Myocyte (in vitro differentiated cells): ENCODE results near the gene PCIF1. TPM values are rescaled to one million over a fixed set of nuclear protein-coding genes. Genes with fewer than 3 reads are reported as not detected.

Experiments used
- DNase-seq: peaks from one replicate; pipeline ENCODE4 v3.0.0-alpha.2; 2012; ENCODE audit warnings: low read depth
- total RNA-seq: library from RNA; depleted of rRNA; stranded (reverse); fragments of >200 nt; gene quantifications from 2 replicates; pipeline ENCODE4 v1.2.3, GENCODE V29; 2014

Gene PCIF1
- total RNA-seq, 1 donor from 2014 or later, result 16.0 TPM

DNA sequence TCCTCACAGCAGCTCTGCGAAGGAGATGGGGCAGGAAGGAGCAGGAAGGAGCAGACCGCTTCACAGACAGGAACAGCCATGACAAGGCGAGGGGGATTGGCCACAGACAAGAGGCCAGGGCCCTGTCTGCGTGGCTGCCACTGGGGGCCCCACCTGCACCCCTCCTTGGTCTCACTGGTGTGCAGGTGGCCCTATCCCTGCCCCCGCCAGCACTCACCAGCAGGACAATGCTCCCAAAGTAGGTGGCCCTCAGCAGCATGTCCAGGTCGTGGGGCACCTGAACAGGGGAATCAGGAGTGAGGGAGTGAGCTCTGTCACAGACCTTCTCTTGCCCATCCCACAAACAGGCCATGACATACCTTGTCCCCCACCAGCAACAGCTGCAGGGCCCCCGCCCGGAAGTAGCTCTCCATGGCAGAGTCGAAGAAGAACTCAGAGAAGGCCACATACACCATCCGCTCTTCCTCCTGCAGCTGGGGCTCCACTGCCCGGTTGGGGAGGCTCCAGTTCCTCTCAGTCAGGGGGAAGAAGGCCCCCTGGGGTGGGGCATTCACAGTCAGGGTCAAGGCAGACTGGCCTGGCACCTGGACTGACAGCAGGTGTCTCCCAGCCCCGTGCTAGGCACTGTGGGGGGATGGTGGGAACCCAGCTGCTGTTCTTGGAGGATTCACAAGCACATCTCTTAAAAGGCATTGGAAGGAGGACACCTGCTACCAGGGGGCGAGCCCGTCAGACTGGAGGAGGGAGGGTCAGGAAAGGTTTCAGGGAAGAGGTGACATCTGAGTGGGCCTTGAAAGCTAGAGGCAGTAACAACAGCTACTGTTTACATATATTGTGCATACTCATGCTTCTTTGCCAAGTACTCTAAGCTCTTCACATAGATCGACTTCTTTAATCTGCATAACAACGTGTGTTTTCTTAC is 29.6 kb upstream of the PCIF1 start:
- DNase-seq, result peak; percentile 52

DNA sequence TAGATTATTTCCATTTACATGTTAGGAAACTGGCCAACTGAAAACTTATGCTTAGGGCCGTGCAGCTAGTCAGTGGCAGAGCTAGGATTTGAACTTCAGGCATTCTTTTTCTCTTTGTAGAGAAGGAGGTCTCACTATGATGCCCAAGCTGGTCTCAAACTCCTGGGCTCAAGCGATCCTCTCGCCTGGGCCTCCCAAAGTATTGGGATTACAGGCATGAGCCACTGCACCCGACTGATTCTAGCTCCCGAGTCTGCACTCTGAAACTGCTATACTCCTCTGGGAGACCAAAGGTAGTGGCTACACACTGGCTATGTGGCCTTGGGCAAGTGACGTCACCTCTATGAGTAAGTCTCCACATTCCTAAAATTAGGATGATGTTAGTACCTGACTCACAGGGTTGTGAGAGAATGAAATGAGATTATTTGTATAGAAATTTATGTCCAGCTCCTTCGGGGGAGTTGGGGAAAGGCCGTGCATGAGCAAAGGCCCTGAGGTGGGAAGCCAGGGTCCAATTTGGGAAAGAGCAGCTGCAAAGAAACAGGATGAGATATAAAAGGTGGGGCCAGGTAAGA is 28.9 kb upstream of the PCIF1 start:
- DNase-seq, result no peak

DNA sequence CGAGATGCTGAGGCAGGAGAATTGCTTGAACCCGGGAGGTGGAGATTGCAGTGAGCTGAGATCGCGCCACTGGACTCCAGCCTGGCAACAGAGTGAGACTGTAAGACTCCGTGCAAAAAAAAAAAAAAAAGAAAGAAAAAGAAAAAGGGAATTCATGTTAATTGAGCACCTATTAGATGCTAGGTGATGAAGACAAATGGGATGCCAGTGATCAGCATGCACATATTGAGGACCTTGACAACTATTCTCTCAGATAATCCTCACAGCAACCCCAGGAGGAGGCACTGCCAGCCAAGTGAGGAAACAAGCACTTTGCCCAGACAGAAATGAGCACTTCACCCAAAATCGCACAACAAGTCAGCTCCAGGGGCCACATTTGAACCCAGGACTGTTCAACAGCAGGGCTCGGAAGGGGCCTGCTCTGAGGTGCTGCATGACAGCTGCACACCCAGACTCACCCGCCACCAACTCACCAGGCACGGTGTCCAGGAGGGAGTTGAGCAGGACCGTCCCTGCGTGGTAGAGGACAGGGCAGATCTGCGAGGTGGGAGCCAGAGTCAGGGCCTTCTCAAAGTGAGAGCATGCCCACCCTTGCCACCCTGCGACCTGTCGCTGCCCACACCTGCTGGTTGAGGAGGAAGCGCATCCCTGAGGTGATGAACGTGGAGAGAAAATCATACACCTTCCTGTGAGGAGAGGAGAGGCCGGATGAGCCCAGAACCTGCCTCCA is 27.1 kb upstream of the PCIF1 start:
- DNase-seq, result no peak

DNA sequence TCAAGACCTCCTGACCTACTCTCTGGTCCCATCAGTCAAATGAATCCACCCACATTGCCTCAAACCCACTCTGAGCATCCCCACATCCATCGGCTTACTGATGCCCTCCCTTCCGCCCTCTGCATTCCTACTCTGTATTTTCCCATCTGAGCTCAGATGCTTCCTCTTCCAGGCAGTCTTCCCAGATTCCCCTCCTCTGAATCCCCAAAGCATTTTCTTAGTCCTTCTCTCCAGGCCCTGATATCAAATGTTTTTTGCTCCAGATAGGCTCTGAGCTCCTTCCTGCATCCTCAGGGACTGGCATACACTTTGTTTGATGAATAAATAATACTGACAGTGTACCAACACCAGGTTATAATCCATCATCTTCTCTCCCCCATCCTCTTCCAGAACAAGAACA is 26.4 kb upstream of the PCIF1 start:
- no peak for DNase-seq

DNA sequence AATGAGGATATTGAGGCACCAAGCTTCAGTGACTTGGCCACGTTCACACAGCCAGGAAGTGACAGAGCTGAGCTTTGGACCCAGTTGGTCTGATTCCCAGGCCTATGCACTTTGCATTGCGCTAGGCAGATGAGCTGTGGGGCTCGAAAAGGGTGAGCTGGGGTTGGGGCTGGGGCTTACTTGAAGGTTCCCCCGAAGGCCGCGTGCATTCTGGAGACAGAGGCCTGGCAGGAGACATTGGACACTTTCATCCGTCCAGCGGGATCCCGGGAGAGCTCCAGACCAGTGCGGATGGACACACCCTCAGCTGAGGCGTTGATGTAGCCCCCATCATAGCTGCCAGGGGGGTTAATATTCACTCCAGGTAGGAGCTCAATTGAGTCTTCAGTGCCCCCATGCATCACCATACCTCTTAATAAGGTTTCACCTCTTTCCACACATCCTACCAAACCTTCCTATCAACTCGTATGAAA is 25.1 kb upstream of the PCIF1 start:
- no peak for DNase-seq

DNA sequence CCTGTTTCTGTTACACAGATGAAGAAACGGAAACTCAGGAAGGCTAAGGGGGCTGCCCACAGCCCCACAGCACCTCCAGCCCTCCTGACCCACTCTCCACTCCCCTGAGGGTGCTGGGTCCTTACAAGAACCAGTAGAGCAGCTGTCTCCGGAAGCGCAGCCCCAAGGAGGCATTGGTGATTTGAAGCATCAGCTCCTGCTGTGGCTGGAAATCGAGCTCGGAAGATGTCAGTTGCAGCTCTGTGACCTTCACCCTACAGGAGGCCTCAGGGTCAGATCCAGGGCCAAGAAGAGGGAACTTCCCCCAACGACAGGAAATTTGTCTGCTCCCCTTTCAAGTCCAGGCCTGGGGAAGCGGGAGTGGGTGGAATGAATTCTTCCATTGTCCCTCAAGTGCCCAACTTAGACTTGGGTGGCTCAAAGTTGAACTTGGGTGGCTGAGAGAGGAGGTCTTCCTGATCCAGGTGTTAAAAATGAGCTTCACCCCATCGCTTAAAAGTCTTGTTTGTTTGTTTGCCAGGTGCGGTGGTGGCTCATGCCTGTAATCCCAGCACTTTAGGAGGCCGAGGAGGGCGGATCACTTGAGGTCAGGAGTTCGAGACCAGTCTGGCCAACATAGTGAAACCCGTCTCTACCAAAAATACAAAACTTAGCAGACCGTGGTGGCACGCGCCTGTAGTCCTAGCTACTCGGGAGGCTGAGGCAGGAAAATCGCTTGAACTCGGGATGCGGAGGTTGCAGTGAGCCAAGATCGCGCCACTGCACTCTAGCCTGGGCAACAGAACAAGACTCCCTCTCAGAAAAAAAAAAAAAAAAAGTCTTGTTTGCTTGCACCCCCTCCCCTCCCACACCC is 24.4 kb upstream of the PCIF1 start:
- no peak for DNase-seq

DNA sequence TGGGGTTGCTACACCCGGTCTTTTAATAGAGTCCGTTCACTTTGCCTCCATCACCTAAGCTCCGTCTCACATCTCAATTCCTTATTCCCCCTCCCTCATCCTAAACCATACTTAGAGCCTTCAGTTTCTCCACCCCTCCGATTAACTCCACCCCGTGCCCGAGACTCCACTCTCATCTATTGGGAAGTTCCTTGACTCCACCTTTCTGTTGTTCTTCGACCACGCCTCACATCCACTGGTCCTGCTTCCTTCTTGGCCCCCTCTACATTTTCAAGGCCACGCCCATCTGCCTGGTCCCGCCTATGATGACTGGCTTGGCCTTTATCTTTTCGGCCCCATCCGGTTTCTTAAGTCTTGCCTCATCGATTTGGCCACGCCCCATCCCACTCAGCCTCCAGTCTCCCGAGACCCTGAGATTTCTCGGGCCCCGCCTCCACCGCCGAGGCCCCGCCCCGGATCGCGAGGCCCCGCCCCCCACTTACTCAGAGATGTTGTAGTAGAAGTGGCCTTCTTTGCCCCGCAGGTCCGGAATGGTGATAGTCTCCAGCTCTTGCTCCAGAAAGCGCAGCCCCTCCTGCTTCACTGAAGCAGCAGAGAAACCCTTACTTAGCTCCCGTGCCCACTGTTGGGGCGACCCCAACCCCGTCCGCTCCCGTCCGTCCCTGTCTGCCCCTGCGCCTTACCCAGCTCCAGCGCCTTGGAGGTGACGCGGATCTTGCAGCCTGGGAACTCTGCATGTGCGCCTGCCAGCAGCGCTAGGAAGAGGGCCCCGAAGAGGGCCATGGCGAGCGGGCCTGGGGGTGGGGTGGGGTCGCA is 23.6 kb upstream of the PCIF1 start:
- peak; percentile 77 for DNase-seq

DNA sequence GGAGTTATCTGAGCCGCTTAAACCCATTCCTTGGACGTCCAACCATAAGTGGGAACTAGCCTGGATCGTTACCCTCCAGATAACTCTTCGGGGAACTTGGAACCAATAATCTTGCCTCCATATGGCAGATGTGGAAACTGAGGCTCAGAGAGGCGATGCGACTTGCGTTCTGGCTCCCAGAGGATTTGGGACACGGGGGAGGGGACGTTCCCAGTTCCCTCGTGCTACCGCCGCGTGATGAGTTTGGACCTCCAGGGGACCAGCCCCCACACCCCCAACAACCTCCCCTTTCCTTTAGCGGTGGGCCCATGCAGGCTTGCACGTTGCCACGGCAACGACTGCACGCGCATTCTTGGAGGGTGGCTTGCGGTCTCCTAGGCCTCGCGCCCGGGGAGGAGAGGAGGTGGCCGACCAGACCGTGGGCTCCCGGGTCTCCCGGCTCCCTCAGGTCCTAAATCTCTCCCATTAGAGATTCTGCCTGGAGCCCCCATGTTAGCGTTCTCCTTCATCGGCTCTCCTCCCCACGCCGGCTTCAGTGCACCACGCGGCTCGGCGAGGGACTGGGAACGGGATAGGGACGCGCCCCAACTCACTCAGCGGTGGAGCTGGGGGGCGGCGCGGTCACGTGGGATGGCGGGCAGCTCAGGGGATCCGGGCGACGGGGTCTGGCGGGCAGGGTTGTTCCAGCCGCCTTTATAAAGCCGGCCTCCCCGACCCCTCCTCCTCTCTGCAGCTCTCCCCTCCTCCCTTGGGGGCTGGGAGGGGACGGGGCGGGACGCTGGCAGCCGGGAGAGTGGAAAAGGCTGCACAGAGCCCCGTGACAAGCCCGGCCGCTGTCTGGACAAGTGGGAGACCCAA is 22.8 kb upstream of the PCIF1 start, which contains the start of gene PLTP:
PLTP (minus strand) TSS at position 670 of the 858 bp plus-strand sequence. CDS start 703 bp downstream, outside the sequence.
- peak; percentile 58 for DNase-seq

DNA sequence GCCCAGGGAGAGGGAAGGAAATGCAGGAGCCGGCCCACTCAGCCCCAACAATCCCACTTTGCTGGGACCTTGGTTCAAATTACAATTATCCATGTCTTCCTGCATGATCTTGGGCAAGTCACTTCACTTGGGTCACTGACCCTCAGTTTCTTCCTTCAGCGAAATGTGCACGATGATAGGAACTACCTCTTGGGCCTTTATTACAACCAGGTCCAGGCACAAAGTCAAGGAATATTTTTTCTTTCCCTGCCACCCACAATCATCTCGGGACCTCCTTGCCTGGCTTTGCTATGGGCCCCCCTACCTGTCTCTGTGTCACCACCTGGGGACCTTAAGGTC is 22.2 kb upstream of the PCIF1 start:
- DNase-seq, result no peak

DNA sequence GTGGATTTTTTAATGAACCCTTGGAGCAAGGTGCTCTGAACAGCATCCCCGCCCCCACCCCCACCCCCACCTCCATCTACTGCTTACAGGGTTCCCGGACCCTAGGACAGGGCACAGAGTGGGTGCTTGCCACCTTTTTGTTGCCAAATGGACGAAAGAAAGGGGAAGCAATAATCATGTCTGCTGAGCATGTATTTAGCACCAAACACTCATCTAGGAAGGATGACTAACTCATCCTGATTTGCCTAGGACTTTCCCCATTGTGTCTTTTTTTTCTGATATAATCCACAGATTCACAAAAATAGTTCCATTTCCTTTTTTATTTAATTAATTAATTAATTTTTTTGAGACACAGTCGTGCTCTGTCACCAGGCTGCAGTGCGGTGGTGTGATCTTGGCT is 21.4 kb upstream of the PCIF1 start:
- no peak for DNase-seq

DNA sequence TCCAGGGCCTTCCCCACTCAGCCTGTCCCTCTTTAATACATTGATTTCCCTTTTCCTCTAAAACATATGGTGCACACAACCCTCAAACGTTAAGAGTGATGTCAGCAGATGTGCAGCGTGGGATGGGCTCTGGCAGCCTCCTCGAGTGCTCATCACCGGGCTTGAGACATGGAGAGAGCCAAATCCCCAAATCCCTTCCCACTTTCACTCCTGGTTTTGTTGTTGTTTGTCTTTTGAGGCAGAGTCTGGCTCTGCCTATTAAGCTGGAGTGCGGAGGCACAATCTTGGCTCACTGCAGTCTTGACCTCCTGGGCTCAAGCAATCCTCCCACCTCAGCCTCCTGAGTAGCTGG is 16.7 kb upstream of the PCIF1 start:
- peak; percentile 62 for DNase-seq

DNA sequence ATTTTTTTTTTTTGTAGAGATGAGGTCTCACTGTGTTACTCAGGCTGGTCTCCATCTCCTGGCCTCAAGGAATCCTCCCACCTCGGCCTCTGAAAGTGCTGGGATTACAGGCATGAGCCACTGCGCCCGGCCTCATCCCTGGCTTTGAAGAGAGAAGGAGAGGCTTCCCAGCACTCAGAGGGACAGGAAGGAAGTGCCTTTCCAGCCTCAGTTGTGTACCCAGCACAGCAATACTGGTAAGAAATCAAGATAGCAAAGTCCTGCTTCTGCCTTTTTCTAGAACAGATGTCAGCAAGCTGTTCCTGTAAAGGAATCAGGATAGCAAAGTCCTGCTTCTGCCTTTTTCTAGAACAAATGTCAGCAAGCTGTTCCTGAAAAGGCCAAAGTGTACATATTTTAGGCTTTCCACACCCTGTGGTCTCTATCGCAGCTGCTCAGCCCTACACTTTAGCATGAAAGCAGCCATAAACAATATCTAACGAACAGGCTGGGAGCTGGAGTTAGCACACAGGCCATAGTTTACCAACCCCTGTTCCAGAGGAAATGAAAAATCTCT is 16.2 kb upstream of the PCIF1 start:
- peak; percentile 45 for DNase-seq

DNA sequence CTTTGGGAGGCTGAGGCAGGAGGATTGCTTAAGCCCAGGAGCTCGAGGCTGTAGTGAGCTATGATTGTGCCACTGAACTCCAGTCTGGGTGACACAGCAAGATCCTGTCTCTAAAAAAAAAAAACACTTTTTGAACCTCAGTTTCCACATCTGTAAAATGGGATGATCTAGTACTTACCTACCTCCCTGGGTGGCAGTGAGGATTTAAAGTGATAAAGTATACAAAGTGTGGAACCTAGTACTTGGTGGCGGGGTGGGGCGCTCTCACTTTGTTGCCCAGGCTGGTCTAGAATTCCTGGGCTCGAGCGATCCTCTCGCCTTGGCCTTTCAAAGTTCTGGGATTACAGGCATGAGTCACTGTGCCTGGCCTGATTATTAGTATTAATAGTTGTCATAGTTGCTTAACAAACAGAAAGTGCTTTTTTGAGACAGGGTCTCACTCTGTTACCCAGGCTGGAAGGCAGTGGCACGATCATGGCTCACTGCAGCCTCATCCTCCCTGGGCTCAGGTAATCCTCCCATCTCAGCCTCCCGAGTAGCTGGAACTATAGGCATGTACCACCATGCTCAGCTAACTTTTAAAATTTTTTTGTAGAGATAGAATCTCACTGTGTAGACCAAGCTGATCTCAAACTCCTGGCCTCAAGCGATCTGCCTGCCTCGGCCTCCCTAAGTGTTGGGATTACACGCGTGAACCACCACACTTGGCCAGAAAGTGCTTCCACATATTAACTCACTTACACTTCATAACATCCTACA is 15.5 kb upstream of the PCIF1 start:
- no peak for DNase-seq

DNA sequence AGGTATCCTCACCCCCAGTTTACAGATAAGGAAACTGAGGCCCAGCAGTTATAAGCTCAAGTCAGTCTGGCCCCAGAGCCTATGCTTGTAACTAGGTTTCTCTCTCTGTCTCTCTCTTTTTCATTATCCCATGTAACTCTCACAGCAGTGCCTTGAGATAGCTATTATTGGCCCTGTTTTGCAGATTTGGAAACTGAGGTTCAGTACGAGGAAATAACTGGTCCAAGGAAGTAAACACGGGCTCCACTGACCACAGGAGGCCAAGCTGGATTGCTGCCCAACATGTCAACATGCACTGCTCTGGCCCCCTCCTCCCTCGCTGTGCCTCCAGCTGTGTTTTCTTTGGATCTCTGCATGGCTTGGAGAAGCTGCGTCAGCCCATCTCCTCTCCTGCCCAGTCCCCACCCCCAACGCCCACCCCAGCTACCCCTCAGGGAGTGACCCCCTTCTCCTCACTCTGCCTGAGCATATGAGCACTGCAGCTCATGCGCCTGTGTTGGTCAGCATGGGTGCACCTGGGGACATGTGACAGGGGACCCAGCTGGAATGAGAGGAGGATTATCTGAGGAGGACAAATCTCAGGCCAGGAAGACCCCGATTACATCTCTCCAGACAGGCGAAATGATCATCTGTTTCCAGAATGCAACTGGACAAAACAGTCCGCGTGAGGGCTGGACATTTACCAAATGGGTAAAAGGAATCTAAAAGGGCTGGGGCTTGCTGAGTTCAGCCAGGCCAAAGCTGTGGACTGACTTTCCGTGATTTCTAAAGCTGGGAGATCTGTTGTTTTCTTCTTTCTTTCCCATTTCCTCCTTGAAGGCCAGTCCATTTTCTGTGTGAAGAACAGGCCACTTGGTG is 14.7 kb upstream of the PCIF1 start:
- DNase-seq, result peak; percentile 77

DNA sequence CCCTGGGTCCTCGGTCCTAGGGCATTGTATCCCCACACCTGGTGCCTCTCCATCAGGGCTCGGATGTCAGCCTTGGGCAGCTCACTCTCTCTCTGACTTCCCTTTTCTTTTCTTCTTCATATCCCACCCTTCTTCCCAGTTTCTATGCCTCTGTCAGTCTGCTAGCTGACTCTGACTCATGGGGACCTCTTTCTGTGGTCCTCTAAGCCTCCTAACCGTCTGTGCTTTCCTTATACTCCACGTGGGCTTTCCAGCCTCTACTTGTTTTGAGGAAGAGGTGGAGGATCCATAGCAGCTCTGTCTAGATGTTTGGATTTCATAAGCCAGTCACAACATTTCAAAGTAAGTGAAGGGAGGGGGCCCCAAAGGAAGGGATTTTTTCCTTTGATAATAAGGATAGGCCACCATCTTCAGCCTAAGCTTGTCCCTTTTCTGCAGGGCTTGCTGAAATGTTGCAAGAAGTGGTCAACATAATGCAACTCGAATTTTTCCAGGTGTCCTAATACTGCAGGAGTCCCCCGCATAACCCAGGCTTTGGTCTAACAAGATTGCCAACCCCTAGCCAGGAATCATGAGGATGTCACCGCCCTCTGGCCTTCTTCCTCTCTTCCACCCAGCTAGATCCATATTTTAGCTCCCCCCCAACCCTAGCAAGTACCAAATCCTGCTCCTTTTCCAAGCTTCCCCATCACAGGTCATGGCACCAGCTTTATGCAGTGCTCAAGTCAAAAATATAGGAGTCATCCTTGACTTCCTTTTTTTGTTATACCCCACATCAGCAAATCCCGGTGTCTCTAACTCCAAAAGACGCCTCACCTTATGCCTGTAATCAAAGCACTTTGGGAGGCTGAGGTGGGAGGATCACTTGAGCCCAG is 13.8 kb upstream of the PCIF1 start:
- peak; percentile 21 for DNase-seq
